GM18861 (cell line): ENCODE measurements around the gene PDK2.

Experiments used
- ATAC-seq: cut with Tn5 transposase; IDR thresholded peaks from one replicate; pipeline ENCODE4 v1.9.1; 2021; ENCODE audit not compliant: unreplicated experiment

PDK2 gene

DNA sequence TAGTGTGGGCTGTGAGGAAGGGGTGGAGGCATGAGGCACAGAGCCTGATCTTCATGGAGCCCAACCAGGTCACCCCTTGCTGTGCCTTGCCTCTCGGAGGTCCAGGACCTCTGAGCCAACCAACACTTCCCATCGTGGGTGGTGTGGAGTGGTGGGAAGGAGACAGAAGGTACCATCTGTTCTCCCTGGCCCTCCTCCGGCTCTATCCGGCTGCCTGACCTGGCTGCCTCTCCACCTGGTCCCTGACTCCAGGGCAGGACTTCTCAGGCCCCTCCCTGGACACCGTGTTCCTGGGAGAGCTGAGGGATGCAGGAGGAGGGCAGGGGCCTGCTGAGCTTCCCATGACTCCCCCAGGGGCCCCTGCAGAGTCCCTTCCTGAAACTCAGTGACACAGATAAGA is 3.9 kb downstream of the PDK2 start:
- ATAC-seq = no peak

DNA sequence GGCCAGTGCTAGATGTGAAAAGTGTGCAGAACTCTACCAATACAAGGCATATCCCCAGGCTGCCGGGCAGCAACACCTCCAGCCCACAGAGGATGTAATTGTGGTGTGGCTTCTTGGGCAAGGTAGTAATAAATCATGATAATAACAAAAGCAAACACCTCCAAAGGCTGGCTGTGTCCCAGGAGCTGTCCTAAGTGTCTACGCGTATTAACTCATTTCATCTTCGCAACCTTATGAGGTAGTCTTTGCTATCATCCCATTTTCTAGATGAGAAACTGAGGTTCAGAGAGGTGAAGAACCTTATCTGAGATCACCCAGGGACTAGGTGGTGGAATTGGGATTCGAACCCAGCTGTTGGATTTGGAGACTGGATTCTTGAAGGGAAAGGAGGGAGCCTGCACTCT is 5.3 kb downstream of the PDK2 start:
- ATAC-seq = no peak

DNA sequence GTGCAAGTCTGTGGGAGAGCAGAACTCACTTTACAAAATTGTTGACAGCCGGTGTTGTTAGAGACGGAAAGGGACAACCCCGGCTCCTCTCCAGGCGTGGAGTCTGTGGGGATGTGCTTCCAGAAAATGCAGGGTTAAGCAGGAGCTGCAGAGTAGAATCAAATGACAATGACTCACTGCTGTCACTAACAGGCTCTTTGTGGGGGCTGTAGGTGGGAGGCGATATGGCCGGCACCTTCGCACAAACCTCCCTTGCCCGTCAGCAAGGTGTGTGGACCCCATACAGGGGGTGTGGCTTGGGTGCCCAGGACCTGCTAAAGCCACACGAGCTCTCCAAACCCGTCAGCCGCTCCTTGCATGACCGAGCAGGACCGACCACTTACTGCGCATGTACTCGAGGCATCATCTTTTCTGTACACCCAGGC is 5.8 kb downstream of the PDK2 start:
- ATAC-seq = no peak

DNA sequence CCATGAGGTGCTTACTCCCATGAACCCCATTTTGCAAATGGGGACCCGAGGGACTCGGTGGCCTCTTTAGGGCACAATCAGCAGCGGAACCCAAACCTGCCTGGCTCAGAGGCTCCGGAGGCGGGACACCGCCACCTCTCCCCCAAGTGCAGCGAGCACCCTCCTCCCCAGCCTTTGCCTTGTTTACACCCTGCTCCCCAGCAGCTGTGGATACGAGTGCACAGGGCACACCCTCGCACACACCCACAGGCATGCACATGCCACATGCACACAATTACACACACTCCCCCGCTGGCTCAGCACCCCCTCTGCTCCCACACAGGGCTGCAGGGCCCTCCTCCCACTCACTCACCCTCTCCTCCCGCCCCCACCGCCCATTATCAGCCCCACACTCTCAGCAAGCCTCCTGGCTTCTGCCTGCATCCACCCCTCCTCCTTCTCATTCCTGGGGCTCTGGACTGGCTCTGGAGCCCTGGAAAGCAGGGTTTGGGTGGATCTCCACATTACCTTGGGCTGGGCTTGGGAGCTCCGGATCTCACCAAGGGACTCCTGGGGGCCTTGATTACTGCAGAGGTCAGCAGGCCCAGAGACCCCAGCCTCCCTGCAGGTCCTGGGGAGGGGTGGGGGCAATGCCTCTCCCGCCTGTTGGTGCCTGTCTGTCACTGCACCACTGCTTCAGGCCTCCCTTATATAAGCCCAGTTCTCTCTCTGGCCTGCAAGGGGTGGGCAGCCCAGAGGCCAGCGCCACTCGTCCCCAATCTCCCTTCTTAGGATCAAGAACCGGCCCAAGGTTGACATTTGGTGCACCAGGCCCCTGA is 6.4 kb downstream of the PDK2 start:
- no peak for ATAC-seq

DNA sequence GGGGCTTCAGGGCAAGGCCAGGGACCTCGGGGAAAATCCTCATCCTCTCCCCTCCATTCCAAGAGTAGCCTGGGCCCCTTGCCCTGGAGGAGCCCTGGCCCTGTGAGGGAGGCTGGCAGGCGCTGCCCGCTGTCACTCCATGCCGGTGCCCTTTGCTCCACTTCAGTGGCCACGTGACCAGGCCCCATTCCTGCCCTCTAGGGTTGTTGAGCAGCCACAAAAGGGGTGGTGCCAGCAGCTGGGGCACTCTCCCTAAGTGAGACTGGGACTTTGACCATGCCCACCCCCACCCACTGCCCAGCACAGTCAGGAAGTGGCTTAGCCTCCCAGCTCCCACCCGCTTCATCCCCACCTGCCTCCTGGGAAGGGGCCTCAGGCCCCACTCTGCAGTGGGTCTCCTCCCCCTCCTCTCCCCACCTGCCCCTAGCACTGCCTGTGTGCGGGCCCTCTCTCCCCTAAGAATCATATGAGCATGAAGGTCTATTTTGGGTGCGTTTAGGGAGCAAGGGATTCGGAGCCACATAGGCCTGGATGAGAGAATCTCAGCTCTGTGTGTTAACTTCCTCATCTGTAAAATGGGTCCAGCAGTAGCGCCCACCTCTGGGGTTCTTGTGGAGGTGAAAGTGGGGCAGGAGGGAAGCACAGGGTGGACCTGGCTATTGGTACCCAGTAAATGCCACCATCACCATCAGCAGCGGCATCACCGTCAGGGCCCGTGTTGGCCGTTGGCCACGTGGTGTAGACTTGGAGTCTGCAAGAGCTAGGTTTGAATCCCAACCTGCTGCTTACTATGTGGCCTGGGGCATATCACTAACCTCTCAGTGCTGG is 7.2 kb downstream of the PDK2 start:
- ATAC-seq = no peak

DNA sequence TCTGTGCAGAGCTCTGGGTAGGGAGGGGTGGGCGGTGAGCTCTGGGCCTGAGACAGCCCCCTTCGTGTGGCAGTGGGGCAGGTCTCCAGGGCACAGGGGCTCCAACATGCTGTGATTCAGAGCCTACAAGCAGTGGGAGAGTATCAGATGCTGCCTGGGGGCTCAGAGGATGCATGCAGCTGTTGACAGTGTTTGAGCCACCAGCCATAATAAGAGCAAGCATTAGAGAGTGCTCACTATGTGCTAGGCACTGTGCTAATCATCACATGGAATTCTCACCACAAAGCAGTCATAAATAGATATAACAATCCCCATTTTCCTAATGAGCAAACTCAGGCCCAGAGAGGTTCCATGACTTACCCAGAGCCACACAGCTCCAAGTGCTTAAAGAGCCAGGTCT is 8.1 kb downstream of the PDK2 start:
- ATAC-seq = no peak

DNA sequence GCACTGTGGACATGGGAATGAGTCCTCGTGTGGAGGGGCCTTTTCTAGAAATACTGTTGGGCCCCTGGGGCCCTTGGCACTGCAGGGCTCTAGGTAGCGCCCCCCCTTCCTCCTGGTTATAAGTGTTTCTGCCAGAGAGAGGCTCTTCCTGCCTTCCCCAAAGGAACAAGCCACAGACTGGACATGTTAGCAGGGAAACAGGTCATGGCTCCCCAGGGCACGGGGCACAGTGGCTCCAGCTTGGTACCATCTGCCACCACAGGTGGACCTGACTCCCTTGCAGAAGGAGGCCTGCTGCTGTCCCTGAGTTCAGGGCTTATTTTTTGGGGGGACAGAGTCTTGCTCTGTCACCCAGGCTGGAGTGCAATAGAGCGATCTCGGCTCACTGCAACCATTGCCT is 8.8 kb downstream of the PDK2 start:
- ATAC-seq = no peak

DNA sequence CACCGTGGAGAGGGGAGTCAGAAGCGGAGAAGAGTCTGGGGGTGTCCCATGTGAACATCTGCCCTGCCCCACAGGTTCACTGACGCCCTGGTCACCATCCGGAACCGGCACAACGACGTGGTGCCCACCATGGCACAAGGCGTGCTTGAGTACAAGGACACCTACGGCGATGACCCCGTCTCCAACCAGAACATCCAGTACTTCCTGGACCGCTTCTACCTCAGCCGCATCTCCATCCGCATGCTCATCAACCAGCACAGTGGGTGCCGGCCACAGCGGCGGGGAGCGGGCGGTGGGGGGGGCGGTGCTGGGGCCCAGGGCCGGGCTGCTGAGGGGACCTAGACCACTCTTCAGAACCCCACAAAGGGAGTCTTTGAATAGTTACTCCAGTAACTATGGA is 10.7 kb downstream of the PDK2 start:
- ATAC-seq = no peak

DNA sequence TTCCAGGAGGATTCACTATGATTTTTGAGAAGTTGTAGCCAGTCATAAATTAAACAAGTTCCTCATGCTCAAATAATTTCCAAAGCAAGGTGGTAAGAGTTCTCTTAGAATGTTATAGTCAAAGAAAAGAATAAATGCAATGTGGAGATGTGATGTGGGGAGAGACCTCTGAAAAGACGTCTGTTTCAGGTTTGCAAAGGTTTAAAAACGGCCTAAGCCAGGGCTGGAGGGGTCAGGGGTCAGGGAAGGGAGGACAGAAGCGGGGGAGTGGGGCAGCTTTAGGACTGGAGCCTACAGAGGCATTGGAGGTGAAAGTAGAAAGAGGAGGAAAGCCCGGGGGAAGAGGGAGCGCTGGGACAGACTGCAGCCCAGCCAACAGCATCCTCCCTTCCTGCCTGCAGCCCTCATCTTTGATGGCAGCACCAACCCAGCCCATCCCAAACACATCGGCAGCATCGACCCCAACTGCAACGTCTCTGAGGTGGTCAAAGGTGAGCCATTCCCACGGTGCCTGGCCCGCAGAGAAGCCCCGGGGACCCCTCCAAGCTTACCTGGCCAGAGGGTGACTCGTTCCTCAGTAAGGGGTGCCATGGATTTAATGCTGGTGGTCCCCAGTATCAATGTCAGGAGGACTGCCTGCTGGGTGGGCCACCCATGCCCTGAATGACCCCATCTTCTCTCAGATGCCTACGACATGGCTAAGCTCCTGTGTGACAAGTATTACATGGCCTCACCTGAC is 11.4 kb downstream of the PDK2 start:
- ATAC-seq = no peak

DNA sequence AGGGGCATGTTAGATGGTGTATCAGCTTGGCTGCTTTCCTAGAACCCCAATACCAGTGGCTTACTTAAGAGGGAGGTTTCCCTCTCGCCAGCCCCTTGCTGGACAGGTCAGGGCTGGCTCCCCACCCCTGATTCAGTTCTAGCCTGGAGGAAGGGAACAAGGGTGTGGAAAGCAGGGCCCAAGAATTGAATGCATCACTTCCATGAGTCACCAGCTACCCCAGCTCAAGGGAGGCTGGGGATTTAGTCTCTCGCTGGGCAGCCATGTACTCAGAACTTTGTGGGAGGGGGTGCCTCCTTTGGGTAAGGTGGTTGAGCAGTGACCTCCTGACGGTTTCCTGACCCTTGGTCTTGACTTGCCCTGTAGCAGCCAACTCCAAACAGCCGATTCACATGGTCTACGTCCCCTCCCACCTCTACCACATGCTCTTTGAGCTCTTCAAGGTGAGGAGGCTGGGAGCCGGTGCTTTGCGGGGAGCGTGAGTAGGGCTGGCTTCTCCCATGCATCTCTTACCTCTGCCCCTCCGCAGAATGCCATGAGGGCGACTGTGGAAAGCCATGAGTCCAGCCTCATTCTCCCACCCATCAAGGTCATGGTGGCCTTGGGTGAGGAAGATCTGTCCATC is 12.8 kb downstream of the PDK2 start:
- no peak for ATAC-seq

DNA sequence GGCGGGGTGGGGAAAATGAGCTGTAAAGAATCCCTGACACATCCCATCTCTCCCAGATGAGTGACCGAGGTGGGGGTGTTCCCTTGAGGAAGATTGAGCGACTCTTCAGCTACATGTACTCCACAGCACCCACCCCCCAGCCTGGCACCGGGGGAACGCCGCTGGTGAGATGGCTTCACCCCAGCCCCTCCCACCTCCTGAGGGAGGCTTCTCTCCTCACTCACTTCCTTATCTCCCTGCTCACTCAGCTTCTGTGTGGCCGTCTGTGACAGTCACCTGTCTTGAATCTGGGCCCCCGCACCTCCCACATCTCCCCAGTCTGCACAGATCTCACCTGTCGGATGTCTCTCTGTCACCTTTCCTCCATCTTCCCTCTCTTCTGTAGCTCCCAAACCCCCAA is 13.4 kb downstream of the PDK2 start:
- no peak for ATAC-seq

DNA sequence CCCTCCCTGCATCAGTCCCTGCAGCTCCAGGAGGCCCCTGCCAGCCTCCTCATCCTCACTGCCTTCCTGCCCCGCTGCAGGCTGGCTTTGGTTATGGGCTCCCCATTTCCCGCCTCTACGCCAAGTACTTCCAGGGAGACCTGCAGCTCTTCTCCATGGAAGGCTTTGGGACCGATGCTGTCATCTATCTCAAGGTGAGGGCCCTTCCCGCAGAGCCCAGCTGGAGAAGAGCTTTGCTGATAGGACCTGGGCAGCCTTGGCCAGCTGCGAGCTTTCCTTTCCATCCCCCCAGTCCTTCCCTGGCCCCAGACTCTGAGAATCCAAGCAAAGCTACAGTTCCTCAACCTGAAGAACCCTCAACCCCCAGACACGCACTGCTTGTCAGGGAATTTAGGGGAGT is 14.1 kb downstream of the PDK2 start:
- no peak for ATAC-seq

DNA sequence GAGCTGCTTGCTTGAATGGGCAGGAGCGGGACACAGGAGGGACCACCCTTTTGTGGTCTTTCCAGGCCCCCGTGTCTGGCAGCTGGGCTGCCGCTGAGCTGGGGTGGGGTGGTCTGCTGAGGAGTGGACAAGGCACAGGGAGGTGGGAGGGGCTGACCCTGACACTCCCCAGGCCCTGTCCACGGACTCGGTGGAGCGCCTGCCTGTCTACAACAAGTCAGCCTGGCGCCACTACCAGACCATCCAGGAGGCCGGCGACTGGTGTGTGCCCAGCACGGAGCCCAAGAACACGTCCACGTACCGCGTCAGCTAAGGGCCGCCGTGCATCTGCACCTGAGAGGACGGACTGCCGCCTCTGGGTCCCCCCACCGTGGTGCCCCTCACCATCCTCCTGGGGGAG is 14.6 kb downstream of the PDK2 start:
- ATAC-seq = no peak

DNA sequence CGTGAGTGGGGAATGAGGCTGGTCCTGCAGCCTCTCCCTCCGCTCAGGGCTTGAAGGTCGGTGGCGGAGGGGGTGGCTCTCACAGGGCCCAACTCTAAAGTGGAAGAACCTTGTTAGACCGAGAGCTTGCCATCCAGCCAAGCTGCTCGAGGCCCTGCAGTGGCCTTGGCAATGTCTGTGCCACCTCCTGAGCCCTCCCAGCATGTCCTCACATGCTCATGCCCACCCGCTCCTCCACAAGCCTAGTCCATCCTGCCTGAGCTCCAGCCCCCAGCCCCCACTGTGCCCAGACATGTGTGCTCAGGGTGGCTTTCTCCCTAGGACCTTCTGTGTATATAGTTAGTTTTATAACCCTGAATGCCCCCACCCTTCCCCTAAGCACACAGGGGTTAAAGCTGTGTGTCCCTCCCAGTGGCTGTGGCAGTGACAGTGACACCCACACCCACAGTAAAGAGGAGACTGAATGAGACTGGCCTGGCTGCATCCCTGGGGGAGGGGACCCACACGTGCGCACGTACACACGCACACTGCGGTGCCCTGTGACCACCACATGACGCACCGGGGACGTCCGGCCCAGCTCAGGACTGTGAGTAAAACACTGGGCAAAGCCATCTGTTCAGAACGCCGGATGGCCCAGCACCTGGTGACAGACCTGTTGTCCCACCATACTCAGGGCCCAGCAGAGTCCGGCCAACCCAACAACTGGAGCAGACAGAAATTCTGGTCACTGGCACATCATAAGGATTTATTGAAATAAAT is 15.6 kb downstream of the PDK2 start:
- no peak for ATAC-seq

DNA sequence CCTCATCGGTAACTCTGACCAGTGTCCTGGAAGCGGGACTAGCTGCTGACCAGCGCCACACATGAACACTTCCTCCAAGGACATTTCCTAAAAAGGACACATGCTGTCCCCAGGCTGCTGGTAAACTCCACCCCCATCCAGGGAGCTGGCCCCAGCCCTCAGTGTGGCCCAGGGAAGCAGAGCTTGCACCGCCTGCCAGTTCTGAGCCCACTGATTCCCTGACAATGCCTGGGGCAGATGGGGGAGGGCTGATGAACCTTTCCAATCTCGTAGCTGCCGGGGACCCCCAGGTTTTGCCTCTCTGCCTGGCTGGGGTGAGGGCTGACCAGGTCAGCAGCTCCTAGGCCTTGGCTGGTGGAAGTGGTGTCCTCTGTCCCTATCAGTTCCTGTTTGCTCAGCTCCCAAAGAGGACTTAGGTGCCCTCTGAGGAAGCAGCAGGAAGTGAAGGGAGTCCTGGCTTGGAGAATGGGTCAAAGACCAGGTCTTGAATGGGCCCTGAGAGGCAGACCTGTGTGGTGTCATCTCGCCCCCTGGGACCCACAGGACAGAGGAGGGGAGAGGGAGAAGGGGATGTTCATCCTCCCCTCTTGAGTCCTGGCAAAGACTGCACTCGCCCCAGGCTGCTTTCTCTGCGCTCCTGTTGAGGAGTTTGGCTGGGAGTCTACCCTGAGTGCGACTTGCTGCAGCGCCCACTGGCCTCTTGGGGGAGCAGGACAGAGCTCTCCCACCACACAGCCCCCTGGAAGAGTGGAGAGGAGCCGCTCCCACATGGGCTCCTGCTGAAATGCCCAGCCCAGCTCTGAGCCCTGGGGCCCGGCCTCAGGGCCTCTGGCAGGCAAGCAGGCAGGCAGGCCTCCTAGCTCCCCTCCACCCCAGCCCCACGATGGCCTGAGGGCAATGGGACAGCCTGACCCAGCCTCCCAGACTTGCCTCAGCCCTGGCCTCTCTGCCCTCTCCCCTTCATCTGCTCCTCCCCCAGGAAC is 16.8 kb downstream of the PDK2 start:
- no peak for ATAC-seq

DNA sequence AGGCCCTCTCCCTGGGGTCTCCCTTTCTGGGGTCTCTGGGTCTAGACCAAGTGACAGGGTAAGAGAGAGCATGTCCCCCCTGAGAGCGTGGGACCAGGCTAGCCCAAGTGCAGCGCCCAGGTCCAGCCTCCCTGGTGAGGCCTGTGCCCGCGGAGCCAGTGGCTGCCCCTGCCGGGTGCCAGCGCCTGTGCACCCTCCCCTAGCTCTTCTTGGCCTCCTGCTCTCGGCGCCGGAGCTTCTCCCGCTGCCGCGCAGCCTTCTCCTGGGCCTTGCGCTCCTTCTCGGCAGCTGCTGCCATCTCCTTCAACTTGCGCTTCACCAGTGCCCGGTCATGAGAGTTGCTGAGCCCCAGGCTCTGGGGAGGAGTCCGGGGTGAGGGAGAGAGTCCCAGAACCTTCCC is 17.5 kb downstream of the PDK2 start:
- ATAC-seq = no peak

DNA sequence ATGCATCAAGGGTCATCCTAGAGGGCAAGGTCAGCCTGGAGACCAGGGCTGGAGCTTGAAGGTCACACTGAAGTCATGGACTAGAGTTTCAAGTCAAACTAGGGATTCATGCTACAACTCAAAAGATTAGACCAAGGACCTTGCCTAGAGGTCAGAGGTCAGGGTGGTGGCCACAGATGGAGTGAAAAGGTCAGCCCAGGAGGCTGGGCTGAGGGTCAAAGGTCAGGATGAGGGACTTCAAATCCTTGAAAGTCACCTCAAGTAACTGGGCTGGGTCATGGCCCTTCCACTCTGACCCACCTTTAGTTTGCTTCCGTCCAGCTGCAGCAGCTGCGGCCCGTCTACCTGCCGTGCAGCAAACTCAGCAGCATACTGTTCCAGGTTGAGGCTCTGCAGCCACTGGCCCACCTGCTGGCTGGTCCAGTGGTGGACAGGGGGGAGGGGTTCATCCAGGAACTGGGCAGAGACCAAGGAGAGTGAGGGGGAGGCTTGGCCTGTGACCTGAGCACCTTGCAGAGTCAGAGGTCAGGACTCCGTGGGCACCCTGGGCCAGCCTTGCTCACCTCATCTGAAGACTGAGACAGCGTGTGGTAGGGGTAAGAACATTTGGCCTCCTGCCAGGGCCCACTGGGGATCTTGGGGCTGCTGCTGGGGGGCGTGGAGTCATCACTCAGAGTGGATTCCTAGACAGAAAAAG is 18.6 kb downstream of the PDK2 start:
- ATAC-seq = no peak

DNA sequence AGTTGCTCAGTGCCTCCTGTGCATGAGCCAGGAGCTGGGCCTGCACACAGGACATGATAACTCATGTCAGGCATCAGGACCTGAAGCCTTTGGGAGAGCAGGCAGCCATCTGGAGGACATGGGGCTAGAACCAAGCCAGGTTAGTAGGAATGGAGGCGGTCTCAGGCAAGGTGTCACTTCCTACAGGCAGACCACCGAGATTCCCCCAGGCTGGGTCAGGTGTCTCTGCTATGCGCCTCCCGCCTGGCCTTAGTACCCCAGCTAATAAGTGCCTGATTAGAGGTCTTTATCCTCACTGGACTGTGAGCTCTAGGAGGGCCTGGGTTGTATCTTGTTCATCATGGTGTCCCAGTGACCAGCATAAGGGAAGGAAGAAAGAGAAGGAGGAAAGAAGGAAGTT is 19.2 kb downstream of the PDK2 start:
- ATAC-seq = no peak

DNA sequence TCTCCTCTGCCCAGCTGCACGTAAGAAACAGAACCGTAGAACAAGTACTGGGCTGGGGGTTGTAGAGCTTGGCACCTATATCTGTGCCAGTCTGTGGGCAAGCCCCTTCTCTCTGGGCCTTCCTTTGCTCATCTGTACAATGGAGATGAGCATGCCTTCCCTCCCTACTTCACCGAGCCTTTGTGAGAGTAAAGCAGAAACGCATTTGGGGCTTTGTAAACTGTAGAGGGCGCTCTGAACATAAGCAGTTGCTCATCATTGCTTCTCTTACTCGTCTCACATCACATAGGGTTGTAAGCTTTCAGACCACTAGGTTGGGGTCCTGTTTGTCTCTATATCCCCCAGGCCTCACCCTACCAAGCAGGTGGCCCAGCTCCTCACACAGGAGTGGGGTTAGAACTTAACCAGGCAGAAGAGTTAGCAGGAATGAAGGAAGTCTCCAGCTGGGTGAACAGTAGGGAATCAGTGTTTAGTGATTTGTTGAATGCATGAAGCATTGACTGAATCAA is 19.8 kb downstream of the PDK2 start:
- no peak for ATAC-seq
